Ascending aorta (tissue), 2 donors: ENCODE measurements around the gene SNTB2. TPM values are rescaled to one million over a fixed set of nuclear protein-coding genes. Genes with fewer than 3 reads are reported as not detected.

Experiments used
- DNase-seq, 2 donors: peaks; one replicate each; pipeline ENCODE4 v3.0.0-alpha.2; 2019; ENCODE audit warnings: low spot score in 2 of 2
- H3K27ac ChIP-seq, 2 donors: fragments of 200-600 bp; sonication (generic); one replicate each; pipeline ENCODE4 v1.5.1; 2016 to 2017; ENCODE audit warnings: mild to moderate bottlenecking in 1 of 2
- H3K27me3 ChIP-seq: fragments of 200-600 bp; sonication (generic); one replicate; pipeline ENCODE4 v1.5.1; 2017
- H3K36me3 ChIP-seq, 2 donors: fragments of 200-600 bp; sonication (generic); one replicate each; pipeline ENCODE4 v1.5.1; 2016
- H3K4me1 ChIP-seq, 2 donors: fragments of 200-600 bp; sonication (generic); one replicate each; pipeline ENCODE4 v1.5.1; 2016 to 2017; ENCODE audit warnings: mild to moderate bottlenecking in 1 of 2
- H3K4me3 ChIP-seq, 2 donors: fragments of 200-600 bp; sonication (generic); one replicate each; pipeline ENCODE4 v1.5.1; 2016 to 2017; ENCODE audit warnings: mild to moderate bottlenecking in 1 of 2
- H3K9me3 ChIP-seq, 2 donors: fragments of 200-600 bp; sonication (generic); one replicate each; pipeline ENCODE4 v1.5.1; 2016
- CTCF ChIP-seq, 3 experiments: fragments of 200-600 bp in 2 of 3; fragments of 450-650 bp in 1 of 3; sonication (generic) in 2 of 3; IDR thresholded peaks; one replicate each; pipeline ENCODE4 v1.5.1; 2016 to 2019; ENCODE audit warnings: antibody characterized with exemption in 3 of 3, mild to moderate bottlenecking in 1 of 3, moderate library complexity in 1 of 3
- intact Hi-C: fragments of 100-400 bp; cut with DNase I; formaldehyde crosslinking; loops from one replicate; pipeline ENCODE4 v1.15.1; 2023
- total RNA-seq: library from RNA; depleted of rRNA; stranded (reverse); fragments of >200 nt; gene quantifications from one replicate; pipeline ENCODE4 v1.1.0, GENCODE V29; 2016

SNTB2 gene
- total RNA-seq, 1 donor from 2014 or later: 19.7 TPM

GRCh38 chr16:69323415-69323814 is 136.5 kb downstream of the SNTB2 start:
- no peak overlapping the region for H3K27ac ChIP-seq
- intact Hi-C loops: no loop called here
- DNase-seq: peak in 1 of 2 donors; percentile 25
- TF ChIP-seq CTCF (IDR thresholded peaks at IDR 0.05): no peak
- no peaks in the 10 kb centered on the region for H3K9me3 ChIP-seq
- H3K27me3 ChIP-seq: no peaks in the 10 kb centered on the region
- H3K36me3 ChIP-seq: peaks cover 61 to 73% of the 10 kb centered on the region in 2 donors
- H3K4me3 ChIP-seq: no peak overlapping the region
- no peaks in the 10 kb centered on the region for H3K4me1 ChIP-seq

- peaks cover 2% of the 10 kb centered on the region in 2 donors for H3K4me1 ChIP-seq
- peak in 1 of 2 donors; percentile 74 for DNase-seq
- H3K36me3 ChIP-seq: peaks cover 55 to 67% of the 10 kb centered on the region in 2 donors
- no peaks in the 10 kb centered on the region for H3K9me3 ChIP-seq
- no peak overlapping the region for H3K4me3 ChIP-seq
- TF ChIP-seq CTCF (IDR thresholded peaks at IDR 0.05): no peak
- intact Hi-C loops: no loop called here
- H3K27ac ChIP-seq: no peak overlapping the region
- no peaks in the 10 kb centered on the region for H3K27me3 ChIP-seq
Observed at GRCh38 chr16:69324013-69324531, 137.1 kb downstream of the SNTB2 start.

- Histone ChIP-seq H3K4me1 (peaks cover 4 to 8% of the 10 kb centered on the region in 2 donors), H3K36me3 (peaks cover 48 to 60% of the 10 kb centered on the region in 2 donors)
- peak in 1 of 2 donors; percentile 38 for DNase-seq
Observed at GRCh38 chr16:69324585-69325253, 137.8 kb downstream of the SNTB2 start.

GRCh38 chr16:69325784-69326171 is 138.8 kb downstream of the SNTB2 start:
- H3K36me3 ChIP-seq: peaks cover 38 to 50% of the 10 kb centered on the region in 2 donors
- no peaks in the 10 kb centered on the region for H3K27me3 ChIP-seq
- H3K4me1 ChIP-seq: peaks cover 4 to 9% of the 10 kb centered on the region in 2 donors
- no peak overlapping the region for H3K4me3 ChIP-seq
- no peak overlapping the region for H3K27ac ChIP-seq
- intact Hi-C loops: no loop called here
- DNase-seq: peak in 1 of 2 donors; percentile 51
- no peaks in the 10 kb centered on the region for H3K9me3 ChIP-seq
- no peak for TF ChIP-seq CTCF (IDR thresholded peaks at IDR 0.05)

More at GRCh38 chr16:69324585-69325253, 137.8 kb downstream of the SNTB2 start:
- no peak overlapping the region for H3K4me3 ChIP-seq
- H3K27ac ChIP-seq: no peak overlapping the region
- TF ChIP-seq CTCF (IDR thresholded peaks at IDR 0.05): no peak
- no peaks in the 10 kb centered on the region for H3K27me3 ChIP-seq
- no peaks in the 10 kb centered on the region for H3K9me3 ChIP-seq
- intact Hi-C loops: no loop called here

- intact Hi-C loops: no loop called here
- TF ChIP-seq CTCF (IDR thresholded peaks at IDR 0.05): no peak
- H3K4me1 ChIP-seq: peaks cover 4 to 12% of the 10 kb centered on the region in 2 donors
- no peaks in the 10 kb centered on the region for H3K27me3 ChIP-seq
- H3K4me3 ChIP-seq: no peak overlapping the region
- no peaks in the 10 kb centered on the region for H3K9me3 ChIP-seq
- peak in 1 of 2 donors; percentile 47 for DNase-seq
- H3K27ac ChIP-seq: no peak overlapping the region
- H3K36me3 ChIP-seq: peaks cover 32 to 44% of the 10 kb centered on the region in 2 donors
Observed at GRCh38 chr16:69326172-69326873, 139.4 kb downstream of the SNTB2 start.
